Kidney epithelial cell (primary cell): ENCODE data around the gene MGMT. TPM values are rescaled to one million over a fixed set of nuclear protein-coding genes. Genes with fewer than 3 reads are reported as not detected.

Experiments
- DNase-seq: peaks from one replicate; pipeline ENCODE4 v3.0.0-alpha.2; 2010; ENCODE audit warnings: low read depth
- H3K27me3 ChIP-seq: 2 replicates; pipeline ENCODE4 v1.6.0; 2011; ENCODE audit warnings: low read length; ENCODE audit not compliant: control insufficient read depth, insufficient read depth
- H3K36me3 ChIP-seq: 2 replicates; pipeline ENCODE4 v1.5.1; 2011; ENCODE audit warnings: low read length; ENCODE audit not compliant: control insufficient read depth, insufficient read depth
- H3K4me3 ChIP-seq: 2 replicates; pipeline ENCODE4 v1.5.1; 2011; ENCODE audit warnings: low read depth, mild to moderate bottlenecking, control low read depth, low read length
- total RNA-seq: library from RNA; depleted of rRNA; stranded (reverse); fragments of >200 nt; gene quantifications from 2 replicates; pipeline ENCODE4 v1.2.3, GENCODE V29; 2015
- TF ChIP-seq, protein P1 (sequence below): IDR thresholded peaks from 2 replicates; pipeline ENCODE4 v1.5.1; 2011; ENCODE audit warnings: mild to moderate bottlenecking, moderate library complexity, low read length, control low read depth, inconsistent platforms; ENCODE audit not compliant: insufficient read depth, poor library complexity, severe bottlenecking

The MGMT gene
- total RNA-seq, 1 donor from 2014 or later = 36.1 TPM

DNA sequence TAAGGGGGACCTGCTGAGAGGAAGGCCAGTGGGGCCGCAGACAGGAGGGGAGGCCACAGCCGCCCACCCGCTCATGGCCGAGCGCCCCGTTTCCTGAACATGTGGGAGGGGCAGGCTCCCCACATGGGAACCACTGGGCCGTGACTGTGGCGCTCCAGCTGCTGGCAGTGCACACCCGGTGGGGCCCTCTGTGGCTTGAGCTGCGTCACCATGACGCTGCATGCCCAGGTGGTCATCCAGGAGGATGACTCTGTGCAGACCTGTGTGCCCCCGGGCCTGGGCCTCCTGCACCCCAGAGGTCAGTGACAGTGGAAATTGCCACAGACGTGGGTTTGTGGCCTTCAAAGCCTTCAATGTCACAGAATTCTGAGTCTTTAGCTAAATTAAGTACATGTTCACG lies 85.1 kb downstream of the MGMT start:
- DNase-seq = no peak
- no peaks in the 10 kb centered on the region for H3K27me3 ChIP-seq
- H3K4me3 ChIP-seq = no peak overlapping the region
- no peaks in the 10 kb centered on the region for H3K36me3 ChIP-seq
- TF ChIP-seq, protein P1, sequence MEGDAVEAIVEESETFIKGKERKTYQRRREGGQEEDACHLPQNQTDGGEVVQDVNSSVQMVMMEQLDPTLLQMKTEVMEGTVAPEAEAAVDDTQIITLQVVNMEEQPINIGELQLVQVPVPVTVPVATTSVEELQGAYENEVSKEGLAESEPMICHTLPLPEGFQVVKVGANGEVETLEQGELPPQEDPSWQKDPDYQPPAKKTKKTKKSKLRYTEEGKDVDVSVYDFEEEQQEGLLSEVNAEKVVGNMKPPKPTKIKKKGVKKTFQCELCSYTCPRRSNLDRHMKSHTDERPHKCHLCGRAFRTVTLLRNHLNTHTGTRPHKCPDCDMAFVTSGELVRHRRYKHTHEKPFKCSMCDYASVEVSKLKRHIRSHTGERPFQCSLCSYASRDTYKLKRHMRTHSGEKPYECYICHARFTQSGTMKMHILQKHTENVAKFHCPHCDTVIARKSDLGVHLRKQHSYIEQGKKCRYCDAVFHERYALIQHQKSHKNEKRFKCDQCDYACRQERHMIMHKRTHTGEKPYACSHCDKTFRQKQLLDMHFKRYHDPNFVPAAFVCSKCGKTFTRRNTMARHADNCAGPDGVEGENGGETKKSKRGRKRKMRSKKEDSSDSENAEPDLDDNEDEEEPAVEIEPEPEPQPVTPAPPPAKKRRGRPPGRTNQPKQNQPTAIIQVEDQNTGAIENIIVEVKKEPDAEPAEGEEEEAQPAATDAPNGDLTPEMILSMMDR = no peak

DNA sequence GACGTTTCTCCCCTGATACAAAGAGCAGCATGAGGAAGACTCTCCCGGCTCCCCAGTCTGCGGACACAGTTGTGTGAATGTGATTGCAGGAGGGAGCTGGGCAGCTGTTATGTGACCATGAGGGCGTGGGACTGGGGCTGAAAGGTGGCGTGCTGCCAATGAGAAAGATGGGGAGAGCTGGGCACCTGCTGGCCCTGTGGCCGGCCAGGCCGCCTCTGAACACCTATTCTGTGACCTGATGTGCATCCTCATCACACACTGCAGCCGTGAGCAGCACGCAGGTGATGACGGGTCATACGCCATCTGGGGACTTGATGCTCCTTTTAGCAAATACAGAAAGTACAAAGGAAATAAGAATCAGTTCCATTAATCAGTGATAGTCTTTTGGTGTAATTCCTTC lies 86.9 kb downstream of the MGMT start:
- no peaks in the 10 kb centered on the region for H3K27me3 ChIP-seq
- H3K36me3 ChIP-seq = no peaks in the 10 kb centered on the region
- TF ChIP-seq, protein P1 = no peak
- no peak overlapping the region for H3K4me3 ChIP-seq
- no peak for DNase-seq

DNA sequence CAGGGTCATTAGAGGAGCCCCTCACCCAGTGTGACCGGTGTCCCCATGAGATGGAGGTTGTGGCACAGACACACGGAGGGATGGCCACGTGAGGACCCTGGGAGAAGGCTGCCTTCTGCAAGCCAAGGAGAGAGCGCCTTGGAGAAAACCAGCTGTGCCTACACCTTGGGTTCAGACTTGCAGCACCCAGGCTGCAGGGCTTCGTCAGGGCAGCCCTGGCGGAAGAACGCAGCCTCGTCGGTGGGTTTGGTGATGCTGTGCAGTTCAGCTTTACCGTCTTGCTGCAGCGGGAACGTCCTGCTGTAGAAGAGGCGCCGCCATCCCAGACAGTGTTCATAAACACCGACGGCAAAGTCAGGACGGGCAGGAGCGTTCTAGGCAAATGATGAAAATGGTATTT lies 89.3 kb downstream of the MGMT start:
- Histone ChIP-seq H3K27me3 (no peaks in the 10 kb centered on the region), H3K36me3 (no peaks in the 10 kb centered on the region), H3K4me3 (no peak overlapping the region)
- no peak for DNase-seq
- TF ChIP-seq, protein P1 = no peak

DNA sequence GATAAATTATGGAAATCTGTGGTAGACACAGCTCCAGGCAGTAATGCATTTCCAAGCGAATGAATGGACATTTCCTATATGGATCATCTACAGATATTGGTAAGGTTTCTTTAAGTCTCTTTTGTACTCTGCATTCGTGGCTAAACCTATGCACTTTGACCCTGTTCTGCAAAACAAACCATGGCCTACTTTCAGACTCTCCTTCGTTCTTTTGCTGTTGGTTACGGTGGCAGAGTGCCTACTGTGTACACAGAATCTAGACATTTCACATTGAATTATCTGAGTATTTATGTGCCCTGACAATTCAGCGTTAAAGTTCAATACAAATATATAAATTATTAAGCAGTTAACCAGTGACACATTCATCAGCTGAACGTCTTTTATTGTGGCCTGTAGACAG lies 93.3 kb downstream of the MGMT start:
- TF ChIP-seq, protein P1 = no peak
- no peaks in the 10 kb centered on the region for H3K36me3 ChIP-seq
- no peak for DNase-seq
- no peak overlapping the region for H3K4me3 ChIP-seq
- H3K27me3 ChIP-seq = no peaks in the 10 kb centered on the region

DNA sequence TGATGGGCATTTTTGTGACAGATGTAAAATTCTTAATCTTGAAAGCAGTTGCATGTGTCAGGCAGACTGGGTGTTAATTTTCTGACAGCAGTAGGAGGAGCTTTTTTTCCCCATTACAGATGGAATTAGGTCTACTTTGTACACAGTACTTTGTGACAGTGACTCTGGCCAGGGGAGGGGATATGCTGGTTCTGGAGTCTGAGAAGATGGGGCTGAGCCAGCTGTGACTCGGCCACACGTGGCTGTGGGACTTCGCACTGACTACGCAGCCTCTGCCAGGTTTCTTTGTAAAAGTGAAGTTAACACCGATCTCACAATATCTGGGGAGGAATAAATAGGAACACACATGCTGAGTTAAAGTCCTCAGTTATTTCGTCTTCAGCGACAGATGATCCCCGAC lies 95.4 kb downstream of the MGMT start:
- DNase-seq = no peak
- Histone ChIP-seq H3K36me3 (no peaks in the 10 kb centered on the region), H3K27me3 (no peaks in the 10 kb centered on the region), H3K4me3 (no peak overlapping the region)
- TF ChIP-seq, protein P1 = no peak

DNA sequence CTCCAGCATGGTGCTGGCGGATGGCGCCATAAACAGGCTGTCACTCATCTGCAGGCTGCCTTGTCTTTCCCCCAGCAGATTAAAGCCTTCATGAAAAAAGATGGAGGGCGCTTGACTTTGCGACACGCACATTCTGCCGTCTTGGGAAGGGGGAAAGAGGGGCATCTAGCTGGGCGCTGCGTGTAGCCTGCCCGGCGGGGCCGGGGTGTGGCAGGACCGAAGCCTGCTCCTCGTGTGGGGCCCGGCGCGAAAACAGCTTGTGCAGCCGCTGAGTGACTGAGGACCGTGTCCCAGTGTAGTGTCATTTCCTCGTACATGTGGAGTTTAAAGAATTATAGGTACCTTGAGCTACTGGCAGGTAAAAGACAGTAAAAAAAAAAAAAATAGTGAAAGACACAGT lies 97.9 kb downstream of the MGMT start:
- no peak for DNase-seq
- H3K4me3 ChIP-seq = no peak overlapping the region
- TF ChIP-seq, protein P1 = no peak
- no peaks in the 10 kb centered on the region for H3K27me3 ChIP-seq
- no peaks in the 10 kb centered on the region for H3K36me3 ChIP-seq
